ENCODE results near the gene AGR3.
"Not testable (repeated sequence)": the region's sequence is repeated elsewhere in the genome, so short reads cannot be mapped to it uniquely, and the experiment has no call there.

Gene AGR3

GRCh38 chr7:16891874-16892643, 10.3 kb upstream of the AGR3 start:
- DNase-seq (ENCODE audit: low read depth in 4 of 4, low spot score in 1 of 4): no peak

GRCh38 chr7:16891338-16891737, 9.6 kb upstream of the AGR3 start:
- no peak for DNase-seq (ENCODE audit: low read depth in 4 of 4, low spot score in 1 of 4)

GRCh38 chr7:16889851-16890415, 8.2 kb upstream of the AGR3 start:
- no peak for DNase-seq (ENCODE audit: low read depth in 4 of 4, low spot score in 1 of 4)

GRCh38 chr7:16889305-16889704, 7.5 kb upstream of the AGR3 start:
- no peak for DNase-seq (ENCODE audit: low read depth in 4 of 4, low spot score in 1 of 4)

- no peak for DNase-seq (ENCODE audit: low read depth in 4 of 4, low spot score in 1 of 4)
Observed at GRCh38 chr7:16883918-16884317, 2.1 kb upstream of the AGR3 start.

GRCh38 chr7:16880554-16880953, 1.2 kb downstream of the AGR3 start:
- no peak for DNase-seq (ENCODE audit: low read depth in 4 of 4, low spot score in 1 of 4)

GRCh38 chr7:16879181-16879580, 2.6 kb downstream of the AGR3 start:
- DNase-seq (ENCODE audit: low read depth in 4 of 4, low spot score in 1 of 4): no peak

GRCh38 chr7:16875861-16876260, 5.9 kb downstream of the AGR3 start:
- DNase-seq (ENCODE audit: low read depth in 4 of 4, low spot score in 1 of 4): no peak

GRCh38 chr7:16874066-16874465, 7.7 kb downstream of the AGR3 start:
- DNase-seq (ENCODE audit: low read depth in 4 of 4, low spot score in 1 of 4): no peak

GRCh38 chr7:16867328-16867727, 14.5 kb downstream of the AGR3 start:
- no peak for DNase-seq (ENCODE audit: low read depth in 4 of 4, low spot score in 1 of 4)

GRCh38 chr7:16853189-16853588, 28.6 kb downstream of the AGR3 start:
- not testable (repeated sequence) for DNase-seq (ENCODE audit: low read depth in 4 of 4, low spot score in 1 of 4)

GRCh38 chr7:16851829-16852228, 30.0 kb downstream of the AGR3 start:
- no peak for DNase-seq (ENCODE audit: low read depth in 4 of 4, low spot score in 1 of 4)

- no peak for DNase-seq (ENCODE audit: low read depth in 4 of 4, low spot score in 1 of 4)
Observed at GRCh38 chr7:16850614-16851466, 30.9 kb downstream of the AGR3 start.

GRCh38 chr7:16849296-16850148, 32.3 kb downstream of the AGR3 start:
- DNase-seq (ENCODE audit: low read depth in 4 of 4, low spot score in 1 of 4): no peak

GRCh38 chr7:16847381-16847860, 34.4 kb downstream of the AGR3 start:
- no peak for DNase-seq (ENCODE audit: low read depth in 4 of 4, low spot score in 1 of 4)

- no peak for DNase-seq (ENCODE audit: low read depth in 4 of 4, low spot score in 1 of 4)
Observed at GRCh38 chr7:16846601-16847165, 35.1 kb downstream of the AGR3 start.

- DNase-seq (ENCODE audit: low read depth in 4 of 4, low spot score in 1 of 4): no peak
Observed at GRCh38 chr7:16845746-16846145, 36.0 kb downstream of the AGR3 start.

- DNase-seq (ENCODE audit: low read depth in 4 of 4, low spot score in 1 of 4): no peak
Observed at GRCh38 chr7:16841681-16842080, 40.1 kb downstream of the AGR3 start.

GRCh38 chr7:16840094-16840493, 41.7 kb downstream of the AGR3 start:
- no peak for DNase-seq (ENCODE audit: low read depth in 4 of 4, low spot score in 1 of 4)

- DNase-seq (ENCODE audit: low read depth in 4 of 4, low spot score in 1 of 4): no peak
Observed at GRCh38 chr7:16839646-16840045, 42.1 kb downstream of the AGR3 start.

GRCh38 chr7:16838891-16839290, 42.9 kb downstream of the AGR3 start:
- no peak for DNase-seq (ENCODE audit: low read depth in 4 of 4, low spot score in 1 of 4)

Measured in stimulated activated CD4-positive, alpha-beta T cell treated with anti-CD3 and anti-CD28 coated beads, Interleukin-1b, Interleukin-23, amount 100 ng/mL, for 24 hours (primary cell).